GM19035 (cell line): Measurements from ENCODE around the gene SLC12A7.
"Not testable (repeated sequence)": the region's sequence is repeated elsewhere in the genome, so short reads cannot be mapped to it uniquely, and the experiment has no call there.

Source experiments
- ATAC-seq: cut with Tn5 transposase; IDR thresholded peaks from one replicate; pipeline ENCODE4 v1.9.1; 2021; ENCODE audit not compliant: unreplicated experiment

Gene SLC12A7

DNA sequence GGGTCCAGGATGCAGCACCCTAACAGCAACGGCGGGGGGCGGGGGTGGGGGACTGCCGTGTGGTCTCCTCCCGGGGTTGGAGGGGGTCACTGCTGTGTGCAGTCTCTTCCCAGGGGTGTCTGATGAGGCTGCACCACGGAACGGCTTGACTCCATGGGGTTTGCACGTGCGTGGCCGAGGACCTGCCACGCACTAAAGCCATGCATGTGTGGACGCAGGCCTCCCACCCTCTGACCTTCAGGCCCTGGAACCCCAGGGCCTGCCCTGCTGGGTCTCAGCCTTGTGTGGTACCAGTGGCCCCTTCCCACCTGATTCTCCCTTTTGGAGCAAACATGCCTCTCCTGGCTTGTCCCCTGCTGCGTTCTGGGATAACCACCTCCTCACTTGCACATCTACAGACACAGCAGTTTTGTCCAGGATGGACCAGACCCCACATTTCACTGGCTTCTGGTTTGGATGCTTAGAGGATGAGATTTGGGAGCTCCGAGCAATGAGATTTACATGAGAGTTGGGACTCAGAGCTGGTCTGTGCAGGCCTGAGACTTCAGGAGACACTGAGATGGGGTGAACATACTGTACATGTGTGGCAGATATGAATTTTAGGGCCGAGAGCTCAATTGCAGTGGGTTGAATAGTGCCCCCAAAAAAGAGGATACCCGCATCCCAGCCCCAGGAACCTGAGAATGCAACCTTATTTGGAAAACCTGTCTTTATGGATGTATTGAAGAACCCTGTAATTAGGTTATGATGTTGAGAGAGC is 45.8 kb downstream of the SLC12A7 start:
- no peak for ATAC-seq

DNA sequence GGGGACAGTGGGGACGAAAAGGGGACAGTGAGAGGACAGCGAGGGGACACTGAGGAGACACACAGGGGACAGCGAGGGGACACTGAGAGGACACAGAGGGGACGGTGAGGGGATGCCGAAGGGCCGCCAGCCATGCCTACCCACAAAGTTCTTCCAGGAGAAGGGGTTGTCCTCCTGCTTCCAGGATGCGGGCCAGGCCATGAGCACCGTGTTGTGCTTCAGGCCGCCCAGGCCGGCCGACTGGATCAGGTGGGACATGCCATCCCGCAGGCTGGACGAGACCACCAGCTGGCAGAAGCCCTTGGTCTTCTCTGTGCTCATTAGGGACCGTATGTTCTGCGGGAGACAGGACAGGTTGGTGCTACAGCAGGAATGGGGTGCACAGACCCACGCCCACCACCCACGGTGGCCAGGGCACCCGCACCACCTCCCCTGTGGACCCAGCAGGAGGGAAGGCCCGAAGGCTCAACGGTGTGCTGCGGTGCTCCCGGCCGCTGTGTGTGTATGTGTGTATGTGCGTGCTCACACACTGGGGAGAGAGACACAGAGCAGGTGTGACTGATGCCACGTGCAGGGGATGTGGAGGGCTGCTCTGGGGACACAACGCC is 46.6 kb downstream of the SLC12A7 start:
- ATAC-seq = no peak

DNA sequence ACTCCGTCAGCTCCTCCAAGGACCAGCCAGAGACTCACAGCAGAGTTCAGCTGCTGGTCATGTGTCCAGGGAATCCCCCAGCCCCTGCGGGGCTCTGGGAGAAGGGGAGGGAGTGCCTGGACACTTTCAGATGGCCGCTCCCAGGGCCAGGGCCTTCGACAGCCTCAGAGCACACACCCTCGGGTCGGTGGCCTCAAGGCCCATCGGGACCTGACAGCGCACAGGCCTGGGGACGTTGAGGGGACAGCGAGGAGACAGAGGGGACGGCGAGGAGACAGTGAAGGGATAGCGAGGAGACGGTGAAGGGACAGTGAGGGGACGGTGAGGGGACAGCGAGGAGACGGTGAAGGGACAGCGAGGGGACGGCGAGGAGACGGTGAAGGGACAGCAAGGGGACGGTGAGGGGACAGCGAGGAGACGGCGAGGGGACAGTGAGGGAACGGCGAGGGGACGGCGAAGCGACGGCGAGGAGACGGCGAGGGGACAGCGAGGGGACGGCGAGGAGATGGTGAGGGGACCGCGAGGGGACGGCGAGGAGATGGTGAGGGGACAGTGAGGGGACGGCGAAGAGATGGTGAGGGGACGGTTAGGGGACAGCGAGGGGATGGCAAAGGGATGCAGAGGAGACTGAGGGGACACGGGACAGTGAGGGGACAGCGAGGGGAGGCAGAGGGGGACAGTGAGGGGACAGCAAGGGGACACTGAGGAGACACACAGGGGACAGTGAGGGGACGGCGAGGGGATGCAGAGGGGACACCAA is 47.3 kb downstream of the SLC12A7 start:
- no peak for ATAC-seq

DNA sequence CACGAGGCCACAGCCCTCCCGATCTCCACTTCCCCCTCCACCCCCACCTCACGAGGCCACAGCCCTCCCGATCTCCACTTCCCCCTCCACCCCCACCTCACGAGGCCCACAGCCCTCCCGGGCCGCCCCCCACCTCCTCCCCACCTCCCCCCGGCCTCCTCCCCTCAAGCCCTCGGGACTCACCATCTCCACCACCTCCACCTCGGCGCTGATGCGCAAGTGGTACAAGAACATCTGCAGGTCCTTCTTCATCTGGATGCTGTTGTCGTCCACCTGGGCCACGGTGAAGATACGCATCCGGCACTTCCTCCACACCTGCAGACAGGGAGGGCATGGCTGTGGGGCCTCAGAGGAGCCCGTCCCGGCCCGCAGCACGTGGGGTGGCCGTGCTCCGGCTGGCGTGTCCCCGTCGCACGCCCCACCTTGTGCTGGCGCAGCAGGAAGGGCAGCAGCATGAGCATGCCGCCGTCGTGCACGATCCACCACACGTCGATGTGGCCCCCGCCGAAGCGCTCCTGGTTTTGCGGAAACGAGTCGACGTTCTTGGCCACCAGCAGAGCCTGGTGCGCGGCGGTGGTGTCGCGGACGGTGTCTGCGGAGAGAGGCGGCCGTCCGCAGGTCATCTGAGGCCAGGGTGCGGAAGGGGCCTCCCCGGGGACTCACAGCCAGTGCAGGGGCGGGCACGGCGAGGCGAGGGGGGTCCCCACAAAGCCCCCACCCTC is 48.0 kb downstream of the SLC12A7 start:
- ATAC-seq = no peak

DNA sequence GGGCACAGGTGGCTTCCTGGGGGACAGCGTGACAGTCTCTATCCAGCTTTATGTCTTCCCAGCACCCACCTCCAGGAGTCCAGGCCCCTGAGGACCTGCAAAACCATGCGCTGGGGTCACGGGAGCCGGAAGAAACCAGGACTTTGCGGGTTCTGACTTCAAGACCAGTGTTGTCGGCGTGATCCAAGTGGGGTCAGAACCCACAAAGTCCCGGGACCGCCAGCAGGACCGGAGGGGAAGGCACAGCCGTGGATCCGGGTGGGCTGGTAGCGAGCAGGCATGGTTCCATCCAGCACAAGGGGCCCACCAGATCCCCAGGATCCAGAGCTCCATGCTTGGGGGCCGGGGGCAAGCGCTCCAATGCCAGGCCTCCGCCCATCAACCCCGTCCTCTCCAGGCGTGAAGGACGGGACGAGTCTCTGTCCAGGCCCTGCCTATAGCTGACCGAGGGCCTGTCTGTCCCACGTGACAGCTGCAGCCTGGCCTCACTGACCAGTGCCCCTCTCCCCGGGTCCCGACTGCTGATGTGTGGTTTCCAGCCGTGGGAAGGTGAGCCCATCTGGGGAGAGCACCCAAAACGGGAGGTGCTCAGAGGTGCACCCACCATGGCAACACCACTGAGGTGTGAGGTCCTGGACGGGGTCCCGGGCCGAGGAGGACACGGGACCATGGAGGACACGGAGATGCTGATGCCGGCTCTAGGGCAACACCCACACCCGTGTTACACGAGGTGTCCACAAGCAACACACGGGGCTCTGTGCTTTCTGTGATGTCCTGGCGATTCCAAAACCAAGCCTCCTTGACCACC is 48.9 kb downstream of the SLC12A7 start:
- no peak for ATAC-seq

DNA sequence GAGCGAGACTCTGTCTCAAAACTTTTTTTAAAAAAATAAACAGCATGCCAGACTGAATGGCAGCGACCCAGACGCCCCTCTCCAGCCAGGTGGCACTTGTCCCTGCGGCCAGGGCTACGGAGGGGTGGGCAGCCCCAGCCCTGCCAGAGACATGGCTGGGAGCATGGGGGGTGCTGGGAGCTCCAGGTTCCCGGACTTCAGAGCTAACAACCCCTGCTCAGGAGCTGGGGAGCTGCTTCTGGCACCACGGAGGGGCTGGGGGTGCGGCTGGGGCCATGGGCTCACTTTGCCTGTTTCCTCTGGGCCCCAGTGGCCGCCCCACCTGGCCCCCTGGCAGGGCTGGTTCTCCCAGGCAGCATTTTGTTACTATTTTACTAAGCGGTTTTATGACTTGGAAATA is 49.9 kb downstream of the SLC12A7 start:
- no peak for ATAC-seq

DNA sequence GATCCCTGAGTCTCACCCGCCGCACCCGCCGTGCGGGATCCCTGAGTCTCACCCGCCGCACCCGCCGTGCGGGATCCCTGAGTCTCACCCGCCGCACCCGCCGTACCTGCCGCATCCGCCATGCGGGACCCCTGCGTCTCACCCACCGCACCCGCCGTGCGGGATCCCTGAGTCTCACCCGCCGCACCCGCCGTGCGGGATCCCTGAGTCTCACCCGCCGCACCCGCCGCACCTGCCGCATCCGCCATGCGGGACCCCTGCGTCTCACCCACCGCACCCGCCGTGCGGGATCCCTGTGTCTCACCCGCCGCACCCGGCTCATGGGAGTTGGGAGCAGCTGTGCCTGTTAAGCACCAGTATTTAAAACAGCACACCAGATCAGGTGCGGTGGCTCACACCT is 50.6 kb downstream of the SLC12A7 start:
- ATAC-seq = not testable (repeated sequence)

DNA sequence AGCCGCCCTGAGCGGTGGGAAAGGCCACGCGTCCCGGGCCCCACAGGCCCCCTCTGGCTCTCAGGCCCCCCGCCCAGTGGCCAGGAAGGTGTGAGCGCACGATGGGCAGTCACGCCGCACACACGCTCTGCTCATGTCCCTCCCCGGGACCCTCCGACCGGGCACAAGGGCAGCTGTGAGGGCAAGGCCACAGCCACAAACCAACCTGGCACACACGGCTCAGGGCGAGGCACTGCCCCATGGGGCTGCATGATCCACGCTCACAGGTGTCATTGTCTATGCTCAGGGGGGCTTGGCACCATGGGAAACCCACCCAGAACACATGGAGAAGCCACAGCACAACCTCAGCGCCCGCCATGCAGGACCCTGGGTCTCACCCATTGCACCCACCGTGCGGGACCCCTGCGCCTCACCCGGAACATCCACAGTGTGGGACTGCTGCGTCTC is 51.3 kb downstream of the SLC12A7 start:
- ATAC-seq = no peak

DNA sequence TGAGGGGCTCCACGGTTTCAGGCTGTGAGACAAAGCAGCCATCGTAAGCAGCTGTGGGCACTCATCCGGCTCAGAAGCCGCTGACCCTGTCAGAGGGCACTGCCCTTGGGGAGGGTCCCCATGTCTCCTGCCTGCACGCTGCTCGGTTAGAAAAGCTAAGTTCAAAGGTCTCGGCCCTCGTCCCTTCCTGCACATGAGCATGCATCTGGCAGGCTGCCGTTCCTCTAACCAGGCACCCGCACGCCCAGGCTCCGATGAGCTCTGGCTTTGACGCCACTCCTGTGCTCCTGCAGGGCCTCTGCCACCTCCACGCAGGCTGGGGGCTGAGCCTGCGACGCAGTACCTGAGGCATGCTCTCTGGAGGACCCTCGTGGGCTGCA is 52.0 kb downstream of the SLC12A7 start:
- ATAC-seq = no peak

DNA sequence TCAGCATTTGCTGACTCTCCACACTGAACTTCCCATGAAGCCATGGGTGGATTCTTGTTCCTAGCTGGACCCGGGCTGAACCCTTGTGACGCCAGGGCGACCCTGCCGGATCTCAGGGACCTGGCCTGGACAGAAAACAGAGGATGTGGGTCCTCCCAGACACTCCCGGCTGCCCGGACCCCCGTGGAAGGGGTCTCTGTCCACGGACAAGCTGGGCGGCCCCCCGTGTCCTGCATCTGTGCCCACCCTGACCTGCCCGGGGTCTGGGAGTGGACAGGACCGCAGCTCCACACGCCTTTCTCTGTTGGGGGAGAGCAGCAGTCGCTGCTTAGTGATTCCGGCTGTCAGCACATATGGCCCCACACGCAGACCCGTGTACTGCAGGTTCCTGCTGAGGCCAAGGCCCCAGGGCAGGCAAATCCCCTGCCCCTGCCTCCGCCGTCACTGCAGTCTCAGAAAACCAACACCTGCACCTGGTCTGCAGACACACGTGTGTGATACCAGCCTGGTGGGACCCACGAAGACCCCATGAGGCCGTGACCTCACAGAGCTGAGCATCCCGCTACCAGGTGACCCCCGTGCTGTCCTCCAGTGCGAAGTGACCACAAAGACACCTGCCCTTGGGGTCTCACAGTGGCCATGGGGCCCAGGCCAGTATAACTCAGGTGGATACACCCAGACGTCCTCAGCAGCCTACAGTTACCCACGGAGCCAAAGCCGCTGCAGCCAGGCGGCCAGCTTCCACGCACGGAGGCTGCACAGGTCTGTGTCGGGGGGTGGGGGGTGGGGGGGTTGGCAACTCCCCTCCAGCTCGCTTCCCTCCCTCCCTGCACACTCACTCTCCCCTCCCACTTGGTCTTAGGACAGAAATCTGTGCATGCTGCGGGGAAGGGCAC is 52.6 kb downstream of the SLC12A7 start:
- no peak for ATAC-seq

DNA sequence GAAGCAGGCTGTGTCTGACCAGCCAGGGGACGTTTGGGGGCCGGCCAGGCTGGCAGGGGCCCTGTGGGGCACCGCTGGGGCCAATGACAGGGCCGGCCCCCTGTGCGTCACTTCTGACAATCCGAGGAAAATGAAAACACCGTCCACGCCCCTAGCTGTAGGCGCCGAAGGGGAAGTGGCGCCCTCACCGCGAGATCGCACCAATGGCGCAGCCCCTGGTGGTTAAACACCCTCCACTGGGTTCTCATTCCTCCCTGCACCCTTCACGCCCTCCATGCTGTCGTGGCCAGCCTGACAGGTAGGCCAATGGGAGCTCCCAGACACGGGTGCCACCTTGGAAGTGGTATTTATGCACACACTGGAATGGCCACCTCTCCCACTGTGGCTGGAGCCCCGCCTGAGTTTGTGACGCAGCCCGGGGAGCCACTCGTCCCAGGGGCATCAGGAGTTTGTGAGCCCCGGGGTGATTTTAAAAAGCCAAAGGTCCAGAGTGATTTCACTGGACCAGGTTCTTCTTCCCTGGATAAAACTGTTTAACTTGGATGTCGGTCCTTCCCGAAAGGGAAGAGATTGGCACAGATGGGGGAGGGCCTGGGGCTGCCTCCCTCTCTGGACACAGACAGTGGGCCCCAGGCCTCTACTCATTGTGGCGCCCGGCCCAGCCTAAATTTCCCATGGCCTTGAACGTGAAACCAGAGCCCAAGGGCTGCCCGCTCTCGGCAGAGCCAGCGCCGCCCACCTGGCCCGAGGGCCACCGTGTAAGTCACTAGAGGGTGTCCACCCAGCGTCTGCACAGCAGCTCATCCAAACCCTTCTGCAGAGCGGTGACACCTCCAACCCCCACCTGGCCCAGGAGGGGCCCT is 53.5 kb downstream of the SLC12A7 start:
- ATAC-seq = no peak

DNA sequence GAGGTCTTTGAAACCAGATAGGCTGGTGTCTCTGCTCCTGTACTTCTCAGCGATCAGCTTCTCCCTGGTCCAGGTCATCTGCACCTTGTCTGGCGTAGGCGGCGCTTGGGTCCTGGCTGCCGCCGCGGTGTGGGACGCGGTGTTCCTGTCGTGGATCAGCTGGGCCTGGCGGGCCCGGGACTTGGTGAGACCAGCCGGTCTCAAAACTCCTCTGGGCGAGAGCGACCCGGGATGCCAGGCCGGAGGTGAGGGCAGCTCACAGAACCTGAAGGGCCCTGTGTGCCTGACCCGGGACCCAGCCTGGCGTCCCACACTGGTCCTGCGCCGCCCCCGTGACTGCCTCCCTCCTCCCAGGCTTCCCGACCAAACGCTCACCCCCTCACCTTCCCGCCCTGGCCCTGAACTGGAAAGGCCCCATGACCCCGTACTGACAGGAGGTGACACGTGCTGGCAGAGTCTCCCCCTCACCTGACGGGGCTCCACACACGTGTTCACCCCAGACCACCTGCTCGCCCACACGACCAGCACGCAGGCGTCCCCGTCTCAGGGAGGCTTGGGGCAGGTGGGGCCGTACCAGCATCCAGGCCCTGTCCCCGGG is 54.3 kb downstream of the SLC12A7 start:
- no peak for ATAC-seq

DNA sequence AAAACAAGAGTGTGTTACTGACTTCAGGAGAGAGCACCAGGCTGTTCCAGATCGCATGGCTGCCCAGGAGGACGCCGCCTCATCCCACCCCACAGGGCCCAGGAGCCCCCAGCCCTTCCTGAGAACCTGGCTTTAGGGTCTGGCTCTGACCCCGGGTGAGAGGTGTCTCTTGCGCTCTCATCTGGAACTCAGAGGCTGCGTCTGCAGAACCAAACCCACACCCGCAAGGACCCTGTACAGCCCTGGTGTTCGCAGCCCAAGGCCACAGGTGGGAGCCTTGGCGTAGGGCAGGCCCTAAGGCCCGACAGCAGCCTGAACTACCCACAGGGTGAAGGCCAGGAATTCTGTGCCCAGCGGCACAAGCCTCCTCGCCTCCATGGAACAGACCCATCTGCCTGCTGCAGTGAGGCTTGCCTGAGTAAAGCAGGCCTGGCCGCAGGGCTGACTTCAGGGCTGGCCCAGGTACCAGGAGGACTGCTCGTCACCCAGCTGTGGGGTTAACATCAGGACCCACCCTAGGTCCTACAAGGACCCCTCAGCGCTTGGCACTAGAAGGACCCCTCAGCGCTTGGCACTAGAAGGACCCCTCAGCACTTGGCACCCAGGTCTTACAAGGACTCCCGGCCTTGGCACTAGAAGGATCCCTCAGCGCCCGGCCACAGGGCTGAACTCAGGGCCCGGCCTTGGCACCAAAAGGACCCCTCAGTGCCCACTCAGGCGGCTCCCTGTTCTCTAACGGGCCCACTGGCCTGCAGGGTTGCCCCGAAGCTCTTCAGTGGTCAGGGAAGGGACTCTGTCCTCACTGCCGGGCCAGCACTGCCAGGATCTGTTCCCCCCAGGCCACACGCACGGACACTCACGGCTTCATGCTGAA is 55.0 kb downstream of the SLC12A7 start:
- no peak for ATAC-seq

DNA sequence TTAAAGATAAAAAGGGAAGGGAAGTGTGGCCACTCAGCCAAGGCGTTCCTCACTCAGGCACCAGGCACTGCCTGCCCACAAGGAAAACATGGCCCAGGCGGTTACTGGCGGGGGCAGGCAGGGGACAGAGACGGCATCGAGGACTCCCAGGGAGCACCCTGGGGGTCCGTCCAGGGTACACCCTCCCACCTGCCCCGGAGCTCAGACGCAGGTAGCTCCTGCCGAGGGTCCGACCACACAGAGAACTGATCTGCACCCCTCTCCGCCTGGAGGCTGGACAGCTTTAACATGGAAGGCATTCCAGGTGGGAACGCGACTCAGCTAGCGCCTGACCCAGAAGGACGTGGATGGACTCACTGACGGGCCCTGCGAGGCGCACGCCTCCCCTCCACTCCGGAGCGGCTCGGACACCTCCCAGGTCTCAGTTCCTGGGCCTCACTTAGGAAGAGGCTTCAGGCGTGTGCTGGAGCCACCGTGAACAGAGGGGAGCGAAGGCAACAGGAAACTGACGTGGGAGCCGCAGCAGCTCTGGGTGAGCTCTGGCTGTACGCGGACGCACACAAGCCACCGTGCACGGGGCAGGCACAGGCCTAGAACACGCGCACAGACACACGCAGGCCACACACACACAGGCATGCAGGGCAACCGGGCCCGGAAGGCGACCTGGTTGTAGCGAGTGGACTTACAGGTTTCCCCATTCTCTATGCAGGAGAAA is 55.8 kb downstream of the SLC12A7 start:
- ATAC-seq = no peak

DNA sequence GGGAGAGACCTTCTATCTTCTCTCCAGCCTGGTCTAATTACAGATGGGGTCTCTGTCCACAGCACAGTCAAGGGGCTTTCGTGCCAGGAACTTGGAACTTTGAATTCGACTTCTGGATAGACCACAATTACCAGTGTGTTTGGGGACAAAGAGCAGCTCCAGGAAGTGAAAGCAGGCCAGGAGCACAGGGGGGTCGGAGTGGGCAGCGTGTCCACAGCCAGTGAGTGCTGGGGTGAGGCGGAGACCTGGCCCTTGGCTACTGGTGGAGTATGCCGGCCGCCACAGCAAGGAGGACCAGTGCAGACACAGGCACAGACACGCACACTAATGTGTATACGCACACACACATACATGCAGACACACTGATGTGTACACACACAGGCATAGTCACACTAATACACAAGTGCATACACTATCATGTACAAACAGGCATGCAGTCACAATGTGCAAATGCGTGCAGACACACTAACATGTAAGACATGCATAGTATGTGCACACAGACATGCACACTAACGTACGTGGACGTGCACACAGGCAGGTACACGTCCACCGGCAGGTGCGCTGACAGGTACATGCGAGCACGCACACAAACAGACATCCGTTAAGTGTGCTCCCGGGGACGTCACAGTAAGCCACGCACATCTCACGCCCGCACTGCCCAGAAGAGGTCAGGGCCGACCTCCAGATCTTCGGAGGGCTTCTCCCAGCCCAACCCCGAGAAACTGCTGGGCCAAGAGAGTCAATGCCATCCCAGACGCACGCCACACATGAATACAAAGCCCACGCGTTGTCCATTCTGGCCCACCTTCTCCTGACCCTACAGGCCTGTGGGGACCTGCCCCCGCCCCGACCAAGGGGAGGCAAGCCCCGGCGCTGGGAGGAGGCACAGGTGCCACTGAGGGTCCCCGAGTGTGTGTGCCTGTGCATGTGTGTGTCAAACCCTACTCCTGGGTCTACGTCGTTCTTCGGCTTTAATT is 56.8 kb downstream of the SLC12A7 start:
- ATAC-seq = no peak
